GM12874 (cell line): ENCODE results near the gene SP110.

Experiments used
- TF ChIP-seq, protein P1 (sequence below): IDR thresholded peaks from 2 replicates; pipeline ENCODE4 v1.5.1; 2011; ENCODE audit warnings: low read depth, mild to moderate bottlenecking, control low read depth, low read length, moderate library complexity; ENCODE audit not compliant: insufficient read depth

SP110 gene

DNA sequence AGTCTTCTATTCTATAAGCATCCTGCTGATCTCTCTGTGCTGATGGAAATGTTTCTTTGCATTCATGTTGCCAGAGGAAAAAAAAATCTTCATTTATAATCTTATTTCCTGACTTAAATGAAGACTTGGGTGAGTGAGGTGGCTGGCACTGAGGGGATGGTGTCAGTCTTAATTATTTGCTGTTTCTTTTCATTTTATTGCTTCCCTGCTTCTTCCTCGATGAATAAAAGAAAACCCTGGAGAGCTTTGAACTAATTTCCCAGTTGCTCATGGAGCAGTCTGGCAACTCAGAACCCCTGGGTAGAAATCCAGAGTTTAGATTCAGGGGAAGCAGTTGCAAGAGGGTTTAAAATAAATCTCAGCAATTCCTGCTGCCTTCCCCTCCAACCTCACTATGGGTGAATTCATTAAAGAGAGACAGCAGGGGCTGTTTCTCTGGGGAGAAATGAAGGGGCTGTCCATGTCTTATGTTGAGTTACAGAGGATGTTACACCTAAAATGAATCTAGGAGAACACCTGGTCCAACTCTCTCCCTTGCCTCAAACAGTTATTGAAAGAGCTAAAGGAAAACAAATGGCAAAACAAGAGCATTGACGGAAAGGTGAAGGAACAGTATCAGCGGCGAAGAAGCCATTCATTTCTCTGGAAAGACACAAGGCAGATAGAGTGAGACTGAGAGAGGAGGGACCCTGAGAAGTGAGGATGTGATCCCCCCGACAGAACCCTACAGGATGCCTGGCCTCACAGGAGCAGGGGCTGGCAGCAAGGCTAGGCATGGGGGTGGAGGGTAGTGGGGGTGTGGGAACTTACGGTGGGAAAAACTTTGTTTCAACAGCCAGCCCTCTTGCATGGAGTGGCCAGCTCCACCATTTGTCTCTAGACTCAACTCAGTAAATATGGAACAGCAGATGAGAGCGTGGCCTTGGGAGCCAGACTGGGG lies 41.0 kb downstream of the SP110 start:
- TF ChIP-seq, protein P1, sequence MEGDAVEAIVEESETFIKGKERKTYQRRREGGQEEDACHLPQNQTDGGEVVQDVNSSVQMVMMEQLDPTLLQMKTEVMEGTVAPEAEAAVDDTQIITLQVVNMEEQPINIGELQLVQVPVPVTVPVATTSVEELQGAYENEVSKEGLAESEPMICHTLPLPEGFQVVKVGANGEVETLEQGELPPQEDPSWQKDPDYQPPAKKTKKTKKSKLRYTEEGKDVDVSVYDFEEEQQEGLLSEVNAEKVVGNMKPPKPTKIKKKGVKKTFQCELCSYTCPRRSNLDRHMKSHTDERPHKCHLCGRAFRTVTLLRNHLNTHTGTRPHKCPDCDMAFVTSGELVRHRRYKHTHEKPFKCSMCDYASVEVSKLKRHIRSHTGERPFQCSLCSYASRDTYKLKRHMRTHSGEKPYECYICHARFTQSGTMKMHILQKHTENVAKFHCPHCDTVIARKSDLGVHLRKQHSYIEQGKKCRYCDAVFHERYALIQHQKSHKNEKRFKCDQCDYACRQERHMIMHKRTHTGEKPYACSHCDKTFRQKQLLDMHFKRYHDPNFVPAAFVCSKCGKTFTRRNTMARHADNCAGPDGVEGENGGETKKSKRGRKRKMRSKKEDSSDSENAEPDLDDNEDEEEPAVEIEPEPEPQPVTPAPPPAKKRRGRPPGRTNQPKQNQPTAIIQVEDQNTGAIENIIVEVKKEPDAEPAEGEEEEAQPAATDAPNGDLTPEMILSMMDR = no peak

DNA sequence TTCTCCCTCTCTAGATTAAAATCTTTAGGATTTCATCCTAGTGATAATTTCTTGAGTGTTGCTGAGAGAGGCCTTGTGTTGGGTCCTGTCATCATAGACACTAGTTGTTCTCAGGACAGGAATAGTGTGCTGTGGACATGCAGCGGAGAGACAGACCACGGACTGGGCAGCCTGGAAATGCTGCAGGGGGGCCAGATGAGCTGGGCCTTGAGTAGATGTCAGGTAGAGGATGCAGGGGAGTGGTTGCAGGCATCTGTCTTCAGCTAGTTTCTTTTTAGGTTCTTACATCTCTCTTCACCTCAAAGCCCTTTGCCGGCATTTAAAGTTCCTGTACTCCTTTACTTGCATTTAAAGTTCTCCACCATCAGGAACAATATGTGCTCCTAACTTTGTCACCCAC lies 42.8 kb downstream of the SP110 start:
- TF ChIP-seq, protein P1 = no peak

GRCh38 chr2:230174466-230174865 lies 45.3 kb downstream of the SP110 start:
- TF ChIP-seq, protein P1 = no peak

DNA sequence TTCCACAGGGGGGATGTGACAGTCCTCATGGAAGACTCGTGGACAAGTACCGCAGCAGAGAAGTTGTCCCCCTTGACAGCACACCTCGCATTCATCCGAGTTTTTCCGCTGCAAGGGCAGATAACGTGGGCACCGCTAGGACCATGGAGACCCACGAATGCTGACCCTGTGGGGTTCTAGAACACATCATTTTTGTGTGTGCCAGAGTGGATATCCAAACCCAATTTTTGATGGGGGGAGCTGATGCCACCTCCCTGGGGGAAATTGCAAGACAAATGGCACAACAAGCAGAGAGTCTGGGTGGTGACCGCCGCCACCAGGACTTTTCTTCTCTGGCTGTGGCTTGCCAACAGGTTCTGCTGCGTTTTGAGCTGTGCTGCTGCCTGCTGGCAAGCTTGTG lies 46.9 kb downstream of the SP110 start:
- TF ChIP-seq, protein P1 = no peak

GRCh38 chr2:230172156-230172555 lies 47.6 kb downstream of the SP110 start:
- TF ChIP-seq, protein P1 = no peak

- TF ChIP-seq, protein P1 = no peak
Observed at GRCh38 chr2:230170532-230170931, 49.3 kb downstream of the SP110 start.

DNA sequence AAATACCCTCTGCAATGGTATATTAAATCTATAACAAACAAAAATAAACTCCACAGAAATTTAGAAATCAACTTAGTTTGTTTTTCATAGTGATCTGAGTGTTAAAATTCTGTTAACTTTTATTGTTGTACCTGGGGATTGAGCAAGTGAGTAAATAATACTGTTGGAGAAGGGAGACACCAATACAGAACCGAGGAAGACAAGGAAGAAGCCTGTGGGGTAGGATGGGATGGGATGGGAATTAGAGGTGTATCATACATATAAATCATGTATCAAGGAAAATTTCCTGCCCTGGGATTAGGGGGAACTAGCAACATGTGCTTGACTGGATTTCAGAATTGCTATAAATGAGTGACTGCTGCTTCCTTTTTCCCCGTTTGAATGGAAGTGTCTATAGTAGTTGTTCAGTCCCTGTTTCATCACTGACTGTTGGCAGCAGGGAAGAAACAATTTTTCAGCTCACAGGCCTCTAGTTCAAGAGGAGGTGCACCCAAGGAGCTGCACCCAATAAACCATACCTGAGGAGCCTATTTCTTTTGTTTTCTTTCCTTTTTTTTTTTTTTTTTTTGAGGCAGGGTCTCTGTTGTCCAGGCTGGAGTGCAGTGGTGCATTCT lies 53.1 kb downstream of the SP110 start:
- TF ChIP-seq, protein P1 = no peak
